ENCODE data around the gene PEG3. TPM values are rescaled to one million over a fixed set of nuclear protein-coding genes. Genes with fewer than 3 reads are reported as not detected.

Gene PEG3
- 0.84 and 1.6 TPM in 2 replicates for total RNA-seq

DNA sequence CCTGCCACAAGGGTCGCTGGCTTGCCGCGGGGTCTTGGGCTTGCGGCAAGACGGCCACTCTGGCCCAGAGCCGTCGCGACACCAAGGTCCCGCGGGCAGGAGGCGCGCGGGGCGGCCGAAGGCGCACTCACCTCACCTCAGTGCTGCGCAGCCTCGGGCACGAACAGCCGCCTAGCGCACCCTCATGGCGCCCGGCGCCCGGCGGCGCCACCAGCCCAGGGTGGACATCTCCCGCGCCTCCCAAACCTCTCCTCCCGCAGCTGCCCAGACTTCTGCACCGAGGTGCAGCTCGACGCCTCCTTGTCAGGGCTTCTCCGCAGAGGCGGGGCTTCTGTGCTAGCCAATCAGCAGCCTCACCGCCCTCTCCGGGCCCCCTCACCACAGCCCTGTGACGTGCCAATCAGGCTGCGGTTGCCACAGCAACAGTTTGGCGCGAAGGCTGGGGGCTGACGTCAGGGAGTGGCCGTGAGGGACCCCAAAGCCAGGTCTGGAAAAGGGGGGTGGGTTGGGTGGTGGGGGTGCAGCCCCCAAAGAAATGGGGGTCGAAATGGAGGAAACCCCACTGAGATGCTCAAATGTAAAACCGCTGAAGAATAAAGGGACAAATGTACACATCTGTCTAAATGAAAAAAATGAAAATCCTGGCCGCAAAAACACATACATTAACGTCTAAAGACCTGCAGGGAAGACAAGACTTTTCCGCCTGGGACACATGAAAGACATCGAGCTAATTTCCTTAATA lies at the start of gene PEG3, which contains the start of gene ZIM2:
PEG3 (minus strand) TSS at position 276 of the 742 bp plus-strand sequence. CDS start 16,071 bp downstream, outside the sequence.
ZIM2 (minus strand) TSS at position 276 of the 742 bp plus-strand sequence. CDS start 16,449 bp downstream, outside the sequence.

Other genes with a start within 250 kb of the PEG3 start
- 5.5 and 6.1 TPM in 2 replicates for gene ZNF71, start 245.4 kb downstream of the PEG3 start, total RNA-seq
- gene SMIM17, start 197.6 kb downstream of the PEG3 start, total RNA-seq = 0.17 TPM in 1 of 2 replicates, not detected in the other
- gene ZNF835, start 169.0 kb downstream of the PEG3 start, total RNA-seq = under 0.01 and 0.89 TPM in 2 replicates
- not detected in 2 replicates for gene ZIM2, start within 50 bp of the PEG3 start, total RNA-seq

Data from bronchus fibroblast of lung (primary cell).